Breast epithelium (tissue), 4 donors: Measurements from ENCODE around the gene JTB. TPM values are rescaled to one million over a fixed set of nuclear protein-coding genes. Genes with fewer than 3 reads are reported as not detected.

Experiments
- DNase-seq, 2 donors: peaks; one replicate each; pipeline ENCODE4 v3.0.0-alpha.2; 2019; ENCODE audit warnings: low spot score in 2 of 2
- H3K27ac ChIP-seq, 2 donors: fragments of 200-600 bp; sonication (generic) in 1 of 2; one replicate each; pipeline ENCODE4 v1.5.1; 2016 to 2019; ENCODE audit warnings: mild to moderate bottlenecking in 1 of 2
- H3K27me3 ChIP-seq, 2 donors: fragments of 200-600 bp; sonication (generic) in 1 of 2; one replicate each; pipeline versions ENCODE4 v1.5.1 to v1.6.0; 2017 to 2019; ENCODE audit warnings: control low read depth in 1 of 2, mild to moderate bottlenecking in 1 of 2
- H3K36me3 ChIP-seq: fragments of 200-600 bp; one replicate; pipeline ENCODE4 v1.5.1; 2019
- H3K4me1 ChIP-seq, 2 donors: fragments of 200-600 bp; sonication (generic); one replicate each; pipeline ENCODE4 v1.5.1; 2016 to 2019; ENCODE audit warnings: control low read depth in 1 of 2
- H3K4me3 ChIP-seq, 3 donors: fragments of 200-600 bp; sonication (generic); 1 replicate in 2 of 3; 2 replicates in 1 of 3; pipeline ENCODE4 v1.5.1; 2016 to 2019; ENCODE audit warnings: mild to moderate bottlenecking in 3 of 3, moderate library complexity in 2 of 3
- H3K9me3 ChIP-seq, 2 donors: fragments of 200-600 bp; sonication (generic) in 1 of 2; one replicate each; pipeline ENCODE4 v1.5.1; 2016 to 2019; ENCODE audit warnings: control low read depth in 1 of 2
- POLR2A ChIP-seq: fragments of 450-650 bp; IDR thresholded peaks from one replicate; pipeline ENCODE4 v1.6.1; 2016; ENCODE audit warnings: antibody characterized with exemption, mild to moderate bottlenecking, moderate library complexity
- POLR2AphosphoS5 ChIP-seq, 3 donors: sonication (generic); formaldehyde crosslinking; IDR thresholded peaks; one replicate each; pipeline ENCODE4 v1.6.1; 2017; ENCODE audit warnings: antibody characterized with exemption in 3 of 3
- intact Hi-C: fragments of 100-400 bp; cut with DNase I; formaldehyde crosslinking; loops from one replicate; pipeline ENCODE4 v1.15.1; 2023; ENCODE audit warnings: low total_unique reads
- total RNA-seq, 3 donors: library from RNA; depleted of rRNA; stranded (reverse); fragments of >200 nt; gene quantifications; one replicate each; pipeline ENCODE4 v1.1.0, GENCODE V29; 2016
- TF ChIP-seq, protein P1 (sequence below), 3 donors: fragments of 450-650 bp; IDR thresholded peaks; one replicate each; pipeline ENCODE4 v1.5.1; 2016 to 2017; ENCODE audit warnings: antibody characterized with exemption in 3 of 3, mild to moderate bottlenecking in 3 of 3, moderate library complexity in 3 of 3

Gene JTB
- total RNA-seq, 3 donors from 2014 or later: 237 to 315 (median 268) TPM

DNA sequence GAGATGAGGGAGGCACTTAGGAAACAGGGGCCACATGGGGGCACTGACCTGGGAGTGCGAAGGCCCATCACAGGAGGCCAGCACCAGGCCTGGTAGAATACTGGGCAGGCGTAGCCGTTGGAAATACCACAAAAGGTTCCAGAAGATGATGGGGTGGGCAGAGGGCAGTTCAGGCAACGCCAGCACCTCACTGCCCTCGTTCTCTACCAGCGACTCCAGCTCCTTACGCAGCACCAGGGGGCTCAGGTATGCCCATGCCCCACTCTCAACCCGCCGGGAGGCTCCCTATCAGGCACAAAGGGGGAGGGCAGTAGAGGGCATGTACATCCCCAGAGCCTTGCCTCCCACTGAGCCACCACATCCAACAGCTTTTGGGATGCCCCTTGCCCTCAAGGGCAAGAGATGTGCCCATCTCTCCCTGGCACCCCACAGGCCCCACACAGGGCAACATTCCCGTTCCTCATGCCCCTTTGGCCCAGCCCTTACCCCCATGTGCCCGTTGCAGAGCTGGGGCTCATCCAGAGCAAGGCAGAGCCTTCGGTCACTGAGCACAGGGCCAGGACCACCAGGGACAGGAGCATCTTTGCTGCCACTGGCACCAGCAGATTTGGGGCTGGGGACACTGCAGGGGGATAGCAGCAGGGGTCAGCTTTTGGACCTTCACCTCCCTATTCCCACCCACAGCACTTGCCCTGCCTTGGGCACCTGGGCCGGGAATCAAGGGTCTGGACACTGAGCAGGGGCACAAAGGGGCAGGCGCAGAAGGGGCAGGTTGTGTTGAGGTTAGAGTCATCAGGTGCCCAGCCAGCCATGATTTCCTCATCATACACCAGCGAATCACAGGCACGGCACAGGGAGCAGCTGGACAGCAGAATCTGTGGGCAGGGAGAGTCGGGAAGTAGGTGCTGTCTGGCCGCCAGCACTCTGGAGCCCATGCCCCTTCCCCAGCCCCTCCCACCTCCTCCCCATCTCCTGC, 45.0 kb downstream of the JTB start:
- intact Hi-C loops: no loop called here
- Histone ChIP-seq H3K9me3 (no peaks in the 10 kb centered on the region), H3K27me3 (no peaks in the 10 kb centered on the region), H3K4me1 (no peaks in the 10 kb centered on the region), H3K4me3 (no peak overlapping the region), H3K27ac (no peak overlapping the region), H3K36me3 (peaks cover under 1% of the 10 kb centered on the region)
- no peak for DNase-seq
- TF ChIP-seq POLR2A (no peak), POLR2AphosphoS5 (IDR thresholded peaks at IDR 0.05) (no peak)
- TF ChIP-seq, protein P1, sequence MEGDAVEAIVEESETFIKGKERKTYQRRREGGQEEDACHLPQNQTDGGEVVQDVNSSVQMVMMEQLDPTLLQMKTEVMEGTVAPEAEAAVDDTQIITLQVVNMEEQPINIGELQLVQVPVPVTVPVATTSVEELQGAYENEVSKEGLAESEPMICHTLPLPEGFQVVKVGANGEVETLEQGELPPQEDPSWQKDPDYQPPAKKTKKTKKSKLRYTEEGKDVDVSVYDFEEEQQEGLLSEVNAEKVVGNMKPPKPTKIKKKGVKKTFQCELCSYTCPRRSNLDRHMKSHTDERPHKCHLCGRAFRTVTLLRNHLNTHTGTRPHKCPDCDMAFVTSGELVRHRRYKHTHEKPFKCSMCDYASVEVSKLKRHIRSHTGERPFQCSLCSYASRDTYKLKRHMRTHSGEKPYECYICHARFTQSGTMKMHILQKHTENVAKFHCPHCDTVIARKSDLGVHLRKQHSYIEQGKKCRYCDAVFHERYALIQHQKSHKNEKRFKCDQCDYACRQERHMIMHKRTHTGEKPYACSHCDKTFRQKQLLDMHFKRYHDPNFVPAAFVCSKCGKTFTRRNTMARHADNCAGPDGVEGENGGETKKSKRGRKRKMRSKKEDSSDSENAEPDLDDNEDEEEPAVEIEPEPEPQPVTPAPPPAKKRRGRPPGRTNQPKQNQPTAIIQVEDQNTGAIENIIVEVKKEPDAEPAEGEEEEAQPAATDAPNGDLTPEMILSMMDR (IDR thresholded peaks at IDR 0.05): no peak

DNA sequence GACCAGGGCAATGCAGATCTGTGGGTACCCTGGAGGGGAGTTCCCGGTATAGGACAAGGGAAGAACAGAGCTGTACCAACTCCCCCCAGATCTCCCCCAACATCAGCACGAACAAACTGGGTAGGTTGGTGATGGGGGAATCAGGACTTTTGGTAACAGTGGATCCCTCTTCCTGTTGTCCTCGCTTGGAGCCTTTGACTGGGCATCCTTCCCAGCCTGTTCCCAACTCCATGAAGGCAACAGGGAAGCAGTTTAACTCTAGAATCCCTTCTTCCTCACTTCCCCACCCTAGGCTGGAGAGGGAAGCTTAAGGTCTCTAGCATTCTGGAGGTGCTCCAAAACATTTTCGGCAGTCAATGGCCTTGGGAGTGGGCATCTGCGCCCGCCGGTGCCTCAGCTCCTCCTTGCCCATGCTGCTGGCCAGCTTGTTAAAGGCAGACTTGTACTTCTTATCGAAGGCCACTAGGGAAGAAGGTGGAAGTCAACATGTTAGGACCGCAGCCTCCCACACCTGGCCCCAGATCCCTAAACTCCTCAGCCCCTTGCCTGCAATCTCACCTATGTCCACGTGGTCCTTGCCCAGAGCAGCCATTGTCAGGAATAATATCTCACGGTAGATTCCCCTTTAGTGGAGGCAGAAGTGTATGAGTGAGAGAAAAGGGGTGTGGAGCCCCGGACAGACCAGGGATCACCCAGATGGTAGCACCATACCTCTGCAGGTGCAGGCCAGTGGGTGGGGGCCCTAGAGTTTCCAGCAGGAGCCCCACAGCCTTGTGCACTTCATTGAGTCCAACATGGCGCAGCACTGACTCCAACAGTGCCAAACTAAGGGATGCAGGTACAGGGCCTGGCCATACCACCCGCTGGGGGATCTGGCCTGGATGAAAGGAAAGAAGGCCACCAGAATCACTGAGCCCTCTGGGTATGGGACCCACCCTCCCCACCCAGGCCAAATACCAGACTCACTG, 47.2 kb downstream of the JTB start:
- Histone ChIP-seq H3K27me3 (no peaks in the 10 kb centered on the region), H3K9me3 (no peaks in the 10 kb centered on the region), H3K36me3 (no peaks in the 10 kb centered on the region), H3K27ac (peak overlapping the region in 1 of 2 donors; percentile 75), H3K4me1 (no peaks in the 10 kb centered on the region), H3K4me3 (no peak overlapping the region)
- DNase-seq: no peak
- intact Hi-C loops: no loop called here
- TF ChIP-seq POLR2A (no peak), POLR2AphosphoS5 (IDR thresholded peaks at IDR 0.05) (no peak)
- TF ChIP-seq, protein P1 (IDR thresholded peaks at IDR 0.05): no peak

DNA sequence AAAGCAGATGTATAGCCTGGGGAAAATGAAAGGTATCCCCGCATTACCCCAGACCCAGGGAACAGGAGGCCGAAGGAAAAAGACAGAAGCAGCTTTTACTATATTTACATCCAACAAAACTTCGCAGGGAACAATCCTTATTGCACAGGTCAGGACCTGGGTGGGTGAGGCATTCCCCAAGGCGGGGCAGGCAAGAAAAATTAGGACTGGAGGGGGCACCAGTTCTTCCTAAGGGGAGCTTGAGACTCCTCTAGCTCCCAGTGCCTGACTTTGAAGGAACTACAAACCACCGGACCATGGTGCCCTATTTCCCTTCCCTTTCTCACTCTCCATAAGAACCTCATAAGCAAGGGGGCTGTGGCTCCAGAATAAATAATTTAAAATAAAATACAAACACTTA, 48.0 kb downstream of the JTB start:
- no peak for TF ChIP-seq POLR2AphosphoS5 (IDR thresholded peaks at IDR 0.05)
- TF ChIP-seq, protein P1 (IDR thresholded peaks at IDR 0.05): no peak
- no peak for TF ChIP-seq POLR2A
- no peak for DNase-seq
- H3K4me1 ChIP-seq: no peaks in the 10 kb centered on the region
- no peaks in the 10 kb centered on the region for H3K36me3 ChIP-seq
- no peaks in the 10 kb centered on the region for H3K9me3 ChIP-seq
- intact Hi-C loops: no loop called here
- H3K4me3 ChIP-seq: no peak overlapping the region
- no peaks in the 10 kb centered on the region for H3K27me3 ChIP-seq
- H3K27ac ChIP-seq: peak overlapping the region; percentile 1 to 75

DNA sequence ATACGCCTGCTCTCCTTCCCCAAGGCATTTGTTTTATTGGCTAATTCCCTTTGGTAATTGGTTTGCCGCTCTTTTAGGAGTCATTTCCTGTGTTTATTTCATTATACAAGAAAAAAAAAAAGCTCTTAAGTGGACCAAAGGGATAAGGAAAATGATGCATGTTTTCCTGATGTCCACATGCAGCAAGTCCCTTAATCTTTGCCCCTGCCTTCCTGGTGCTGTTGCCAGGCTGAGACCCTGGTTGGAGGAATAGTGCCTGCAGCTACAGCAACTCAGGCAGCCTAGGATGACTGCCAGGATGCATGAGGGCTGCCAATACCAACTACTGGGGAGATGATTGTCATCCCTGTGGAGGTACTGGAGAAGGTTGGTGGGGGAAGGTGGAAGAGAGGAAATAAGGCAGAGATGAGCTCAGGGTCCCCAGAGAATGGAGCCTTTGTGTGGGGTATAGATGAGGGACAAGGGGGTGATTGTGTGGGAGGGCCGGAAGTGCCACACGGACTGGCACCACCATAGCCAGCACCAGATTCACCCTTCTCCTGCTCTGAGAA, 48.6 kb downstream of the JTB start:
- H3K27ac ChIP-seq: peak overlapping the region; percentile 1 to 75
- TF ChIP-seq POLR2A: no peak
- TF ChIP-seq, protein P1 (IDR thresholded peaks at IDR 0.05): no peak
- no peak for TF ChIP-seq POLR2AphosphoS5 (IDR thresholded peaks at IDR 0.05)
- no peaks in the 10 kb centered on the region for H3K9me3 ChIP-seq
- intact Hi-C loops: no loop called here
- no peak overlapping the region for H3K4me3 ChIP-seq
- no peaks in the 10 kb centered on the region for H3K4me1 ChIP-seq
- no peak for DNase-seq
- no peaks in the 10 kb centered on the region for H3K36me3 ChIP-seq
- no peaks in the 10 kb centered on the region for H3K27me3 ChIP-seq
